MCF 10A (cell line): ENCODE results near the gene CLK2. TPM values are rescaled to one million over a fixed set of nuclear protein-coding genes. Genes with fewer than 3 reads are reported as not detected.

Experiments
- BruUV-seq: library from RNA; stranded (reverse); fragments of 400-500 nt; replicated peaks from 2 replicates; lab custom pipeline; 2021; lab: Mats Ljungman, UMichigan
- CTCF ChIA-PET: fragments of 300-600 bp; sonication (Branson Sonifier 250); formaldehyde crosslinking; extraction: SDS; loops from one replicate; lab custom pipeline; 2021; ENCODE audit warnings: antibody characterized with exemption, inconsistent platforms; lab: Yijun Ruan, JAX
- POLR2A ChIA-PET: fragments of 300-600, 350-650 bp; sonication (Branson Sonifier 250); formaldehyde crosslinking; extraction: SDS; loops from one replicate; lab custom pipeline; 2020; ENCODE audit warnings: antibody characterized with exemption, inconsistent platforms; lab: Yijun Ruan, JAX
- DNase-seq: peaks from one replicate; pipeline ENCODE4 v3.0.0-alpha.2; 2018; ENCODE audit not compliant: unreplicated experiment
- H3K27ac Mint-ChIP-seq: one replicate; pipeline ENCODE4 v1.8.0; 2022; ENCODE audit warnings: mild to moderate bottlenecking, low read depth, mixed read lengths; ENCODE audit not compliant: unreplicated experiment
- H3K27me3 Mint-ChIP-seq: one replicate; pipeline ENCODE4 v1.8.0; 2022; ENCODE audit warnings: mixed read lengths; ENCODE audit not compliant: insufficient read depth, unreplicated experiment
- H3K36me3 Mint-ChIP-seq: one replicate; pipeline ENCODE4 v1.8.0; 2022; ENCODE audit warnings: mild to moderate bottlenecking, moderate library complexity, mixed read lengths; ENCODE audit not compliant: insufficient read depth, unreplicated experiment
- H3K4me1 Mint-ChIP-seq: one replicate; pipeline ENCODE4 v1.8.0; 2022; ENCODE audit warnings: mixed read lengths; ENCODE audit not compliant: insufficient read depth, unreplicated experiment
- H3K4me3 Mint-ChIP-seq: one replicate; pipeline ENCODE4 v1.8.0; 2022; ENCODE audit warnings: mild to moderate bottlenecking, moderate library complexity, mixed read lengths; ENCODE audit not compliant: unreplicated experiment
- H3K9me3 Mint-ChIP-seq: one replicate; pipeline ENCODE4 v1.8.0; 2022; ENCODE audit warnings: mixed read lengths; ENCODE audit not compliant: unreplicated experiment
- CTCF ChIP-seq: fragments of 200-600 bp; IDR thresholded peaks from one replicate; pipeline ENCODE4 v1.8.0; 2022; ENCODE audit warnings: antibody characterized with exemption, mild to moderate bottlenecking; ENCODE audit not compliant: unreplicated experiment
- intact Hi-C: fragments of 100-400 bp; cut with micrococcal nuclease; formaldehyde crosslinking; loops from 2 replicates; pipeline ENCODE4 v1.14.1; 2022
- total RNA-seq: library from RNA; stranded (reverse); gene quantifications from 2 replicates; pipeline ENCODE4 v1.2.3, GENCODE V29; 2022

The CLK2 gene
- total RNA-seq, 1 experiment from 2014 or later = 78.6 TPM

- CTCF ChIA-PET = interaction anchor here (2.3 to 2.5 kb wide), 2 partner anchors 17 to 26 kb away, joined by 7 to 12 read pairs; no protein-coding TSS in a partner anchor
- no TSS peak for BruUV-seq
Measured at GRCh38 chr1:155304558-155305063, 31.3 kb upstream of the CLK2 start.

GRCh38 chr1:155301342-155301841 is 28.1 kb upstream of the CLK2 start, which contains the start of gene PKLR:
PKLR (minus strand) TSS chr1:155301438; CDS start chr1:155301395, 43 bp downstream.
- Mint-ChIP-seq H3K4me1 (no peaks in the 10 kb centered on the region), H3K27me3 (peaks cover 11% of the 10 kb centered on the region), H3K27ac (no peak within 1 kb of the TSS), H3K9me3 (no peaks in the 10 kb centered on the region), H3K36me3 (no peaks in the 10 kb centered on the region), H3K4me3 (no peak within 1 kb of the TSS)
- DNase-seq = no peak
- BruUV-seq = no TSS peak
- ChIA-PET CTCF (interaction anchor here (1.4 kb wide), 1 partner anchor 50 kb away, joined by 5 read pairs; no protein-coding TSS in a partner anchor), POLR2A (interaction anchor here (0.8 kb wide), 1 partner anchor 76 kb away, joined by 3 read pairs; no protein-coding TSS in a partner anchor)
- no peak for TF ChIP-seq CTCF
- intact Hi-C loops = no loop called here

More at GRCh38 chr1:155304558-155305063, 31.3 kb upstream of the CLK2 start:
- intact Hi-C loops = no loop called here
- no peak for TF ChIP-seq CTCF
- Mint-ChIP-seq H3K36me3 (peaks cover 9% of the 10 kb centered on the region), H3K9me3 (no peaks in the 10 kb centered on the region), H3K27ac (no peak overlapping the region), H3K27me3 (no peaks in the 10 kb centered on the region), H3K4me1 (no peaks in the 10 kb centered on the region), H3K4me3 (no peak overlapping the region)
- POLR2A ChIA-PET = interaction anchor here (0.6 to 1.7 kb wide), 2 partner anchors 54 to 1108 kb away, joined by 3 to 5 read pairs; no protein-coding TSS in a partner anchor
- no peak for DNase-seq

- ChIA-PET CTCF (interaction anchor here (0.6 to 1.5 kb wide), 4 partner anchors 12 to 51 kb away, joined by 3 to 5 read pairs (median 4); no protein-coding TSS in a partner anchor), POLR2A (interaction anchor here (0.8 to 1.7 kb wide), 3 partner anchors 23 to 76 kb away, joined by 3 to 5 read pairs (median 4); partner anchors contain the start of gene CLK2)
Measured at GRCh38 chr1:155300553-155301329, 27.4 kb upstream of the CLK2 start.

More at GRCh38 chr1:155300553-155301329, 27.4 kb upstream of the CLK2 start:
- H3K36me3 Mint-ChIP-seq = no peaks in the 10 kb centered on the region
- no peaks in the 10 kb centered on the region for H3K9me3 Mint-ChIP-seq
- intact Hi-C loops = no loop called here
- no TSS peak for BruUV-seq
- no peak overlapping the region for H3K27ac Mint-ChIP-seq
- no peak overlapping the region for H3K4me3 Mint-ChIP-seq
- H3K27me3 Mint-ChIP-seq = peaks cover 14% of the 10 kb centered on the region
- no peaks in the 10 kb centered on the region for H3K4me1 Mint-ChIP-seq
- no peak for DNase-seq
- no peak for TF ChIP-seq CTCF
